Testis (tissue), 3 donors: ENCODE data around the gene COL5A1. TPM values are rescaled to one million over a fixed set of nuclear protein-coding genes. Genes with fewer than 3 reads are reported as not detected.

Source experiments
- DNase-seq: peaks from one replicate; pipeline ENCODE4 v3.0.0-alpha.2; 2019
- H3K27ac ChIP-seq, 2 donors: fragments of 200-600 bp; sonication (generic); one replicate each; pipeline ENCODE4 v1.5.1; 2019
- H3K27me3 ChIP-seq: fragments of 200-600 bp; sonication (generic); one replicate; pipeline ENCODE4 v1.5.1; 2019
- H3K36me3 ChIP-seq: fragments of 200-600 bp; sonication (generic); one replicate; pipeline ENCODE4 v1.5.1; 2017; ENCODE audit warnings: low read depth; ENCODE audit errors: missing control alignments
- H3K4me1 ChIP-seq: fragments of 200-600 bp; sonication (generic); one replicate; pipeline ENCODE4 v1.5.1; 2019
- H3K4me3 ChIP-seq, 2 donors: fragments of 200-600 bp; sonication (generic); one replicate each; pipeline ENCODE4 v1.5.1; 2017 to 2019
- H3K9me3 ChIP-seq: fragments of 200-600 bp; sonication (generic); one replicate; pipeline ENCODE4 v1.5.1; 2017
- POLR2A ChIP-seq: fragments of 450-650 bp; IDR thresholded peaks from one replicate; pipeline ENCODE4 v1.6.1; 2017; ENCODE audit warnings: antibody characterized with exemption, mild to moderate bottlenecking, moderate library complexity
- WGBS, 2 donors: methylation state at CpG; one replicate each; pipeline ENCODE4 v1.1.5; 2018; 5-methylcytosine and 5-hydroxymethylcytosine counted together
- intact Hi-C: fragments of 100-400 bp; cut with DNase I; formaldehyde crosslinking; loops from one replicate; pipeline ENCODE4 v1.15.1; 2023; ENCODE audit warnings: low total_unique reads
- polyA plus RNA-seq: library from polyadenylated mRNA; stranded (reverse); fragments of 350-450 nt; fragmentation: Illumina TruSeq; extraction: RNeasy Lipid Tissue Mini Kit (QIAGEN cat#74804); gene quantifications from one replicate; pipeline ENCODE4 v1.2.3, GENCODE V29; 2014; ENCODE audit warnings: low read depth, low replicate concordance; ENCODE audit not compliant: insufficient read depth
- total RNA-seq, 2 donors: library from RNA; depleted of rRNA; stranded (reverse); fragments of >200 nt; gene quantifications; one replicate each; pipeline ENCODE4 v1.2.3, GENCODE V29; 2016
- TF ChIP-seq, protein P1 (sequence below), 3 experiments: fragments of 450-650 bp in 2 of 3; fragments of 200-600 bp in 1 of 3; sonication (generic) in 1 of 3; IDR thresholded peaks; one replicate each; pipeline ENCODE4 v1.5.1; 2016 to 2019; ENCODE audit warnings: antibody characterized with exemption in 3 of 3, mild to moderate bottlenecking in 2 of 3, moderate library complexity in 1 of 3

The COL5A1 gene
- total and polyA plus RNA-seq, 3 donors from 2014 or later, result 18.5 to 34.3 (median 20.8) TPM

DNA sequence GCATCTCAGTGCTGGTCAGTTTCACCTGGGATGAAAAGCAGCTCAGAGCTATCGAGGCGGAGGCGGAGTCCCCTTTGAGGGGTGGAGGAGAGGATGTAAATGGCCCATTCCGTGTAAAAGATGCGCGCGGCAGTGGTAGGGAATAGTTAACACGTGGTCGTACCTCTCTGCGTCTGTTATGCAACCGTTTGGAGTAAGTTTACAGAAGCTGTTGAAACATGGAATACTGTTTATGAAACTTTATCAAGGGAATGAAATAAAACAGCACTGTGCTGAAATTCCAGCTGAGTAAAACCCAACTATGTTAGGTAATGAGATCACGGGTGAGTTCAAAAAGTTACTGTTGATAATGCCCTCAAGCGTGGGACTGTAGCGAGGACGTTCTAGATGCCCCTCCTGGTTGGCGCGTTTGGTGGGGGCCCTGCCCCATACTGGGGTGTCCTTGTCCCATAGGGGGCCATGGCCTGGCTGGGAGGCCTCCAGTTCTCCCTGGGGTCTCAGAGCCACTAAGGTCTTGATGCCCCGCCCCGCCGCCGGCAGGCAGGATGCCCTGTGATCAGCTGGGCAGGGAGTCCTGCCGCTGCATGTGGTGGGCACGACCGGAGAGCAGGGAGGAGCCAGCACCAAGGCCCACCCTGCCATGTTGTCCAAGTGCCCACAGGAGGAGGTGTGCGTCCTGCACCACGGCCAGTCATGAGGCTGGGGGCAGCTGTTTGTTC is 90.9 kb downstream of the COL5A1 start:
- no peak overlapping the region for H3K27ac ChIP-seq
- WGBS, 2 donors, result 80 to 88% methylated on average over 21 to 26 of the region's 26 CpGs
- no peak for DNase-seq

DNA sequence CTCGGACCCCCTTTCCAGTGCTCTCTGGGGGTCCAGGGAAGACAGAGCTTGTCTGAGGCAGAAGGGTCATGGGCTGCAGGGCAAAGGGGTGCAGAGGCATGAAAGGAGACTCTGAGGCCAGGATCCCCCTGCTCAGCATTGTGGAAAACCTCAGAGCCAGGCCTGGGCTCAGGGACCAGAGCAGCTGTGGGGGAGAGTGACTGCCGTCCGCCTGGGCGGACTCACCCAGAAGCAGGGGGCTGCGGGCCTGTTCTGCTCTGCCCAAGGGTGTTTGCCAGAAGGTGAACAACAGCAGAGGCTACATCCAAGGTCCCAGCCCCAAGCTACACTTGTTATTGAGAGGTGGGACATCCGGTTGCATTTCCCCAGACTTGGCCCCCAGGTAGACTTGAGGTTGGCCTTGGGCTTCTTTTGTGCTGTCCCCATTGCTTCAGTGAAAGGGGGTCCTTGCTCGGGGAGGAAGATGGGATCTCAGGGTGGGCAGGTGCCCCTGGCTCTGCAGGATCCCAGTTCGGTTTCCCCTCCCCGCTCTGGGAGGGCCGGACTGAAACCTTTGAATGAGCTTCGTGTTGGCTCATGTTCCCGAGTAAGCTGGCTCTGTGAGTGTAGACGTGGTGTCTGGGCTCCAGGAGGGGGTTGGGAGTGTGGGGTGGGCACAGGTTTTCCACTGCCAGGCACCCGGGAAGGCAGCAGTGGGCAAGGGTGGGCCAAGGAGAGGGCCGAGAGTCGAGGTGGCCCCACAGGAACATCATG is 92.1 kb downstream of the COL5A1 start:
- WGBS, 2 donors, result 73 to 76% methylated on average over 16 of the region's 16 CpGs
- no peak for TF ChIP-seq POLR2A
- TF ChIP-seq, protein P1, sequence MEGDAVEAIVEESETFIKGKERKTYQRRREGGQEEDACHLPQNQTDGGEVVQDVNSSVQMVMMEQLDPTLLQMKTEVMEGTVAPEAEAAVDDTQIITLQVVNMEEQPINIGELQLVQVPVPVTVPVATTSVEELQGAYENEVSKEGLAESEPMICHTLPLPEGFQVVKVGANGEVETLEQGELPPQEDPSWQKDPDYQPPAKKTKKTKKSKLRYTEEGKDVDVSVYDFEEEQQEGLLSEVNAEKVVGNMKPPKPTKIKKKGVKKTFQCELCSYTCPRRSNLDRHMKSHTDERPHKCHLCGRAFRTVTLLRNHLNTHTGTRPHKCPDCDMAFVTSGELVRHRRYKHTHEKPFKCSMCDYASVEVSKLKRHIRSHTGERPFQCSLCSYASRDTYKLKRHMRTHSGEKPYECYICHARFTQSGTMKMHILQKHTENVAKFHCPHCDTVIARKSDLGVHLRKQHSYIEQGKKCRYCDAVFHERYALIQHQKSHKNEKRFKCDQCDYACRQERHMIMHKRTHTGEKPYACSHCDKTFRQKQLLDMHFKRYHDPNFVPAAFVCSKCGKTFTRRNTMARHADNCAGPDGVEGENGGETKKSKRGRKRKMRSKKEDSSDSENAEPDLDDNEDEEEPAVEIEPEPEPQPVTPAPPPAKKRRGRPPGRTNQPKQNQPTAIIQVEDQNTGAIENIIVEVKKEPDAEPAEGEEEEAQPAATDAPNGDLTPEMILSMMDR (IDR thresholded peaks at IDR 0.05), result no peak
- Histone ChIP-seq H3K9me3 (no peaks in the 10 kb centered on the region), H3K27me3 (no peaks in the 10 kb centered on the region), H3K4me3 (no peak overlapping the region), H3K36me3 (no peaks in the 10 kb centered on the region), H3K4me1 (peaks cover 17% of the 10 kb centered on the region), H3K27ac (no peak overlapping the region)
- intact Hi-C loops, result loop anchor here (10.0 kb wide), 1 partner anchor 279 kb away; no protein-coding TSS in a partner anchor
- no peak for DNase-seq

More for the DNA sequence above, 90.9 kb downstream of the COL5A1 start:
- H3K9me3 ChIP-seq, result no peaks in the 10 kb centered on the region
- H3K27me3 ChIP-seq, result no peaks in the 10 kb centered on the region
- H3K4me3 ChIP-seq, result no peak overlapping the region
- intact Hi-C loops, result loop anchor here (10.0 kb wide), 1 partner anchor 278 kb away; no protein-coding TSS in a partner anchor
- TF ChIP-seq POLR2A, result no peak
- TF ChIP-seq, protein P1 (IDR thresholded peaks at IDR 0.05), result no peak
- H3K36me3 ChIP-seq, result no peaks in the 10 kb centered on the region
- H3K4me1 ChIP-seq, result peaks cover 17% of the 10 kb centered on the region

GRCh38 chr9:134734270-134734669 is 92.7 kb downstream of the COL5A1 start:
- Histone ChIP-seq H3K4me1 (peaks cover 17% of the 10 kb centered on the region), H3K9me3 (no peaks in the 10 kb centered on the region), H3K36me3 (no peaks in the 10 kb centered on the region), H3K27ac (no peak overlapping the region), H3K4me3 (no peak overlapping the region), H3K27me3 (no peaks in the 10 kb centered on the region)
- peak; percentile 60 for DNase-seq
- WGBS, 2 donors, result 53 to 82% methylated on average over 1 to 8 of the region's 8 CpGs
- intact Hi-C loops, result loop anchor here (10.0 kb wide), 1 partner anchor 279 kb away; no protein-coding TSS in a partner anchor
- no peak for TF ChIP-seq POLR2A
- TF ChIP-seq, protein P1 (IDR thresholded peaks at IDR 0.05), result no peak

DNA sequence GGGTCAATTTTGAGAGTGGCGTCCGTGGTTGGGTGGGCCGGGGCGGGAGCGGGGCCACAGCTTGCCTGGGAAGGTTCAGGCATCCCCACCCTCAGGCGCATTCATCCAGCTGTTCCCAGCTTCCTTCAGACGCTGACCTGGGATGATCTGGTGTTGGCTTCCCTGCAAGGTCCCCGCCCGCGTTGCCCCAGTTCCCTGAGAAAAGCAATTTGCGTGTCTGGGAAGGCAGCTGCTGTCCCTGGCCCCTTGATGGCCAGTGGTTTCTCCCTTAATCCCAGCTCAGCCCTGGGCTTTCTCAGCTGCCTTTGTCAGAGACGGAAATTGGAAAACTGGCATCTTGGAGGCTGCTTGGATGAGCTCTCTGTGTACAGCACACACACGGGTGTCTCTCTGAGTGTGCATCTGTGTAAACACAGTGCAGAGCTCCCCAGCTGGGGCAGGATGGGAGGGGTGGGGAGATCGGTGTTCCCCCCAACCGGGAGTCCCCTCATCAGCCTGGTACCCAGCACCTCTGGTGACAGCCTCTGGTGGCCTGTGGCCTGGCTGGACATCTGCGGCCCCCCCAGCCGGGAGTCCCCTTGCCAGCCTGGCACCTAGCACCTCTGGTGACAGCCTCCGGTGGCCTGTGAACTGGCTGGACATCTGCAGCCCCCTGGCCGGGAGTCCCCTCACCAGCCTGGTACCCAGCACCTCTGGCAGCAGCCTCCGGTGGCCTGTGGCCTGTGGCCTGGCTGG is 94.0 kb downstream of the COL5A1 start:
- H3K4me1 ChIP-seq, result peaks cover 17% of the 10 kb centered on the region
- H3K9me3 ChIP-seq, result no peaks in the 10 kb centered on the region
- 59 to 80% methylated on average over 4 to 20 of the region's 20 CpGs for WGBS, 2 donors
- H3K4me3 ChIP-seq, result no peak overlapping the region
- DNase-seq, result peak; percentile 79
- H3K36me3 ChIP-seq, result no peaks in the 10 kb centered on the region
- no peak overlapping the region for H3K27ac ChIP-seq
- H3K27me3 ChIP-seq, result no peaks in the 10 kb centered on the region
- TF ChIP-seq, protein P1 (IDR thresholded peaks at IDR 0.05), result no peak
- TF ChIP-seq POLR2A, result no peak
- intact Hi-C loops, result loop anchor here (10.0 kb wide), 1 partner anchor 281 kb away; no protein-coding TSS in a partner anchor
